Measurements from ENCODE around the gene GRIK3.
"Not testable (repeated sequence)": the region's sequence is repeated elsewhere in the genome, so short reads cannot be mapped to it uniquely, and the experiment has no call there.

Gene GRIK3

GRCh38 chr1:36941316-36941978, 92.9 kb downstream of the GRIK3 start:
- DNase-seq (ENCODE audit: low read depth), result no peak

GRCh38 chr1:36938819-36939218, 95.5 kb downstream of the GRIK3 start:
- no peak for DNase-seq (ENCODE audit: low read depth)

GRCh38 chr1:36937371-36937770, 96.9 kb downstream of the GRIK3 start:
- DNase-seq (ENCODE audit: low read depth), result no peak

GRCh38 chr1:36934061-36934460, 100.3 kb downstream of the GRIK3 start:
- DNase-seq (ENCODE audit: low read depth), result no peak

GRCh38 chr1:36927826-36928225, 106.5 kb downstream of the GRIK3 start:
- DNase-seq (ENCODE audit: low read depth), result no peak

- DNase-seq (ENCODE audit: low read depth), result no peak
Observed at GRCh38 chr1:36925251-36925650, 109.1 kb downstream of the GRIK3 start.

GRCh38 chr1:36924282-36924811, 110.0 kb downstream of the GRIK3 start:
- DNase-seq (ENCODE audit: low read depth), result no peak

GRCh38 chr1:36922593-36923426, 111.5 kb downstream of the GRIK3 start:
- DNase-seq (ENCODE audit: low read depth), result no peak

- no peak for DNase-seq (ENCODE audit: low read depth)
Observed at GRCh38 chr1:36922071-36922470, 112.2 kb downstream of the GRIK3 start.

- no peak for DNase-seq (ENCODE audit: low read depth)
Observed at GRCh38 chr1:36920801-36921405, 113.4 kb downstream of the GRIK3 start.

- no peak for DNase-seq (ENCODE audit: low read depth)
Observed at GRCh38 chr1:36920371-36920770, 113.9 kb downstream of the GRIK3 start.

- DNase-seq (ENCODE audit: low read depth), result no peak
Observed at GRCh38 chr1:36919491-36920145, 114.7 kb downstream of the GRIK3 start.

- no peak for DNase-seq (ENCODE audit: low read depth)
Observed at GRCh38 chr1:36918604-36919003, 115.7 kb downstream of the GRIK3 start.

- not testable (repeated sequence) for DNase-seq (ENCODE audit: low read depth)
Observed at GRCh38 chr1:36916542-36916941, 117.8 kb downstream of the GRIK3 start.

- no peak for DNase-seq (ENCODE audit: low read depth)
Observed at GRCh38 chr1:36913484-36914060, 120.7 kb downstream of the GRIK3 start.

GRCh38 chr1:36913016-36913415, 121.3 kb downstream of the GRIK3 start:
- DNase-seq (ENCODE audit: low read depth), result no peak

GRCh38 chr1:36912365-36912865, 121.9 kb downstream of the GRIK3 start:
- DNase-seq (ENCODE audit: low read depth), result no peak

- no peak for DNase-seq (ENCODE audit: low read depth)
Observed at GRCh38 chr1:36911561-36912364, 122.6 kb downstream of the GRIK3 start.

GRCh38 chr1:36910886-36911540, 123.3 kb downstream of the GRIK3 start:
- DNase-seq (ENCODE audit: low read depth), result no peak
